ENCODE measurements around the gene GALNT9.
"Not testable (repeated sequence)": the region's sequence is repeated elsewhere in the genome, so short reads cannot be mapped to it uniquely, and the experiment has no call there.

Gene GALNT9

DNA sequence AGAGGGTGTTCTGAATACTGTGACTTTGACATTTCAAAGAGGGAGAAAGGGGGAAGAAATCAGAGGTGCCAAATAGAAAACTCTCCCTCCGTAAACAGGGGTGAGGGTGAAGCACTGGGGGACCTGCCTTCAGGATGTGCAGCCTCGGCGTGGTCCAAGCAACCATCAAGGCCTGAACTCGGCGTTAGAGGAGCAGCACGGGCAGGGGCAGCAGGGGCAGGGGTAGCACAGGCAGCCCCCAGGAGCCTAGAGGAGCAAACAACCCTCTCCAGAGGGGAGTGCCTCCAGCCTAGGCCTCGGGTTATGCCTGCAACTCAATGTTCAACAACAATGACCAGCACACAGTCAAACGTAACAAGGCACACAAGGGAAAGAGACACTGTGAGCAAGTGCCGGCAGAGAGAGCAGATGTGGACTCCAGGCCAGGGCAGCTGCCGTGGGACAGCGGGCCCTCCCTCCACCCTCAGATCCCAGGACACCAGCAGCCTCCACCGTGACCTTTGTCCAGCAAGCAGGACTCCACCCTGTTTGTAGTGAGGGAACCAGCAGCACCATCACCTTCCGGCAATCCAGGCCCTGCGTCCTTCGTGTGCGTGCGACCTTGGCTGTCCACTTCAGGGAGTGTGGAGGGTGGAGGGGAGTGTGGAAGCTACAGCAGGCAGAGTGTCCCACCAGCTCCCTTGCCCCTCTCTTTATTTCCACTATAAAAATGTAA is 18.0 kb downstream of the GALNT9 start:
- no peak for DNase-seq

DNA sequence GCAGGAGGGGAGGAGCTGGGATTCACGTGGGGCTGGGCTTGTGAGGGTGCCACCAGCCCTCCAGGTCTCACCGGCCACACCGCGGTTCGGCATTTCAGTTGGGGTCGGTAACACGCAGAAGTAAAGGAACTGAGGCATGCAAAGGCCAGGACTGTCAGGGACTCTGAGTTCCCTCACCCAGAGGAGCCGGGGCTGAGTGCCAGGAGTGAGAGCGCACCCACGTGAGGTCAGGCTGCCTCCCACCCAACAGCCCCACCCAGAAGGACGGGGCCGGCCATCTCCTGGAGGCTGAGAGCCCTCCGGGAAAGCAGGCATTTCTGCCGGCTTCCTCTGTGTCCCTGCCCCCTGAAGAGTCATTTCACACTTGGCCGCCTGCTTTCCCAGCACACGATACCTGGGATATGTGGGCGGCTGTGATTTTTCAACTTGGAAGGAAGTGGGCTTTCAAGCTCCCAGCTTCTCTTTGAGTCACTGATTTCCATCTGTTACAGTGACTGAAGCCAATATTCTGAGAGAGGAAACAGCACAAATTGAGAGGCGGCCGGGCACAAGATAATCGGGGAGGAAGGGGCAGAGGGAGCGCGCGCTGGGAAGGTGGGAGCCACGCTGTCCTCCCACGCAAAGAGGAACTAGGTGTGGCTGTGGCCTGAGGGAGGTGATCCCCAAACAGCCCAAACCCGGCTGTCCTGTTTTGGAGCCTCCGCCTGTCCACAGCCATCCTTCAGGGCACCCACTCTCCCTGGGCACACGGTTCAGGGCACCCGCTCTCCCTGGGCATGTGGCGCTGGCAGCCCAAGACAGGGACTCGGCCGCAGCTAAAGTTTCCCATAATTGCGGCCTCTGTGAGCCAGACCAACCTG is 19.0 kb downstream of the GALNT9 start:
- no peak for DNase-seq

DNA sequence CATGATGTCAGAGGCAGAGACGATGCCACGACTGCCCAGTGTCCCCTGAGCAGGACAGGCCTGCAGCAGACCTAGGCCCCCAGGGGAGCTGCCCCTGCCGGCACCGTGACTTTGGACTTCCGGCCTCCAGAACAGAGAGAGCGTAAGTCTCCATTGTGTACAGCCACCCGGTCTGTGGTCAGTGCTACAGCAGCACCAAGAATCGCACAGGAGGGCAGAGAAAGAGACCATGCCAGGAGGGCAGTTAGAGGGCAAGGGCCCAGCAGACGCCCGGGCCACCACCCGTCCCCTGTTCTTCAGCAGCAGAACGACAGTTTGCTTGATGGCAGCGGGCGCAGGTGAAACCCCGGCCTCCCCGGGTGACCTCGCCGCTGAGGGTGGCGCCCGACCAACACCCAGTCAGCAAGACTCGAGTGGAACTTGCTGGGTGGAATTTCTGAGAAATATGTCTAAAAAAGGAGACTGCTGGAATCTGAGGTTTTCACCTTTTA is 19.7 kb downstream of the GALNT9 start:
- no peak for DNase-seq

DNA sequence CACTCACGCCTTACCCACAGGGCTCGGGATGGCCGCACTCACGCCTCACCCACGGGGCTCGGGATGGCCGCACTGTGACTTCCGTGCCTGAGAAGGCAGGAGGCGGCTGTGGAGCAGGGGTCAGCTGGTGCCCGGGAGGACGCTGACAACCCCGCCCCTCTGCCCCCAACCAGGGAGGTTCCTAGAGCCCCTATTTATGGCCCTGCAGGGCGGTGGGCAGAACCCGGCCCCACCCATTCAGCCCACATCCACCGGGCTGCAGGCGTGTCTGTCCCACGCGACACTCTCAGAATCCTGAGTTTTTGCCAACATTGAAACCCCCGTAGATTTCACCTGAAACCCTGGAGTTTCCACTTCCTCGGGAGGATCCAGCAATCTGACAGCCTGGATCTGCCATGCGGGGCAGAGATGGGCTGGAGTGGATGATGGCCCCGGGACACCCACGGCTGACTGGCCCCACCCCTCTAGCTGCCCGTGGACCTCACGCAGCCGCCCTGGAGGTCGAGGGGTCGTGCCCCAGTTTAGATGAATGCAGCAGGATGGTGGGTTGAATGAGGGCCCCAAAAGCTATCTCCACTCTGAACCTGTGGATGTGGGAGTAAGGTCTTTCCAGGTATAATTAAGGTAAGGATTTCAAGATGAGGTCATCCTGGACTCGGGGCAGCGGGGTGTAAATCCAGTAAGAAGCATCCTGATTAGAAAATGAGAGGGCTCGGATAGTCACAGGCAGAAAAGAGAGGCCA is 20.4 kb downstream of the GALNT9 start:
- DNase-seq, result no peak

DNA sequence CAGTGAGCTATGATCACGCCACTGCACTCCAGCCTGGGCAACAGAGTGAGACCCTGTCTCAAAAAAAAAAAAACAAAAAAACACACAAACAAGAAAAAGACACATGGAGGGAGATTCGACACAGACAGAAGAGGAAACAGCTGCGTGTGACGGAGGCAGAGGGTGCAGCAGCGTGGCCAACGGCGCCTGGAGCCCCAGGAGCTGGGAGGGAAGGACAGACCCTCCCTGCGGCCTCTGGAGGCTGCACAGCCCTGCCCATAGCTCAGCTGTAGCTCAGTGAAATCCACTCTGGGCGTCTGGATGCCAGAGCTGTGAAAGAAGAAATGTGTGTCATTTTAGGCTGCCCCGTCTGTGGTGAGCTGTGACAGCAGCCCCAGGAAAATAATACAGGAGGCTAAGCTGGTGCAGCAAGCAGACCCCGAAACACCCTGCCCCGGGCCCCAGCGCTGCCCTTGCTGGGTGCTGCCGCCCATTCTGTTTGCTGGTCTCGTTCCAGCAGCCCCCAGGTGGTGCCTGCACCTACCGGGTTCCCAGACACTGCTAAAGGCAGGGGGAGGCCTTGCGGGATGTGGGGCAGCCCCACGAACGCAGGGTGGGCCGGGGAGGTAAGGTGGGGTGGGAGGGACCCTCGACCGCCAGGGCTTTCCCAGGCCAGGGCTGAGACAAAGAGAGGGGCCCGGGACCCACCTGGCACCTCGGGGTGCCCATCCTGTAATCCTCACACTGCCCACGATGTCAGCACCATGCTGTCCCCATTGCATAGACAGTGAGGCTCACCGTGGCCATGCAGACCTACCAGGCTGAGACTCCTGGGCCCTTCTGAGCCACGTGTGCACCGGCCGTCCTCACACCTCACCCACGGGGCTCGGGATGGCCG is 21.2 kb downstream of the GALNT9 start:
- DNase-seq, result no peak

DNA sequence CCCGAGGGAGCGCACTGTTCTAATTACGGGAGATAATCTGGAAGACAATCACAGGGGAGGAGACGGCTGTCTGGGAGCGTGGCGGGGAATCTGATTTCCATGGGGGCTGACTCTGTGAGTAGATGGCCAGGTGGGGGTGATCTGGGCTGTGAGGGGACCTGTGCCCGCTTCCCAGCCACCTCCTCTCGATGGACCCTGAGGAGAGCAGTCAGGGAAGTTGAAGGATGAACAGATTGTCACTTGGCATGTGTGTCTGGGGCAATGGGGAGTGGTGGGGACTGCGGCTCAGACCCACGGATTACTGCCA is 22.6 kb downstream of the GALNT9 start:
- DNase-seq, result no peak

DNA sequence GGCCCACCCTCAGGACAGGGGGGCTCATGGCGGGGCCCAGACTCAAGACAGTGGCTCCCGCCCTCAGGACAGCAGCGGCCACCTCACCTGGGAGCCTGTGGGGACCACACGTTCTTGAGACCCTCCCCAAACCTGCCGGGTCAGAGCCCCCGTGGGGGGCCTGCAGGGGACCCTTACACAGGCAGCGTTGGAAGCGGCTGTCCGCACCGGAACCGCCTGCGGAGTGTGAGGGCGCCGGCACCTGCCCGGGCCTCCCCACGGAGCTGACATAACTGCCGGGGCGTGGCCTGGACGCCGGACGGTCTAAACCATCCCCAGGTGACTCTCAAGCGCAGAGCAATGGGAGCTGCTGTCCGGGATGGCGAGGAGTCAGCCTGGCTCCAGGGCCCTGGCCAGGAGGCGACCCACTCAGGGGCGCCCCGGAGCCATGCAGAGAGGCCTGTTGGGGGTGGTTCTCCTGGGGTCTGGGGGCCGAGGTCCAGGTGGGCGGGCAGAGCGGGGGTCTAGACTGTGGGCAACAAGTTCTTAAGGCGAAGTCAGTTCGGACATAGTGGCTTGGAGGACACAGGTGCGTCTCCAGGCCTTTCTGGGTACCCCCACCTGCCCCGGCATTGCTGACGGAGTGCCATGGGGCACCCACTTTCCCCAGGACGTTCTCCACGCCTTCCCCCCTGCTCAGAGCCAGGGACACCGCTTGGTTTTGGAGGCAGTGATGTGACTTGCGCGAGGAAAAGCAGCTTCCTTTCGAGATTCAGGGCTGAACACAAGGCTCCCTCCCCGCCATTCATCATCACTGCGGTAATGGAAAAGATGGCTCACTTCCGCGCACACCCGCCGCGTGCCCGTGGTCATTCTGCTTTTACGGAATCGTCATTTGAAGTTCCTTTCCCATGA is 23.2 kb downstream of the GALNT9 start:
- DNase-seq, result no peak

DNA sequence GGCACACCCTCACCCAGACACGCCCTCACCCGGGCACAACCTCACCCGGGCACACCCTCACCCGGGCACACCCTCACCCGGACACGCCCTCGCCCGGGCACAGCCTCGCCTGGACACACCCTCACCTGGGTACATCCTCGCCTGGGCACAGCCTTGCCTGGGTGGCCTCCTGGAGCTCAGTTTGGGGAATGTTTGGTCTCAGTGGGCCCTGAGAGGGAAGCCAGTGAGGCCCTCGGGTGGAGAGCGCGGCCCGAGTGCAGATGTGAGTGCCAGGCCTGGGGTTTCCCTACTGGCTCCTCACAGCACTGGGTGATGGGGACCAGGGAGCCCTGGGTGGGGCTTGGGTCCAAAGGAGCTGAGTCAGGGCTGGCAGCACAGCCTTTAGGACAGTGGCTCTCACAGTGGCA is 23.8 kb downstream of the GALNT9 start:
- DNase-seq, result no peak

DNA sequence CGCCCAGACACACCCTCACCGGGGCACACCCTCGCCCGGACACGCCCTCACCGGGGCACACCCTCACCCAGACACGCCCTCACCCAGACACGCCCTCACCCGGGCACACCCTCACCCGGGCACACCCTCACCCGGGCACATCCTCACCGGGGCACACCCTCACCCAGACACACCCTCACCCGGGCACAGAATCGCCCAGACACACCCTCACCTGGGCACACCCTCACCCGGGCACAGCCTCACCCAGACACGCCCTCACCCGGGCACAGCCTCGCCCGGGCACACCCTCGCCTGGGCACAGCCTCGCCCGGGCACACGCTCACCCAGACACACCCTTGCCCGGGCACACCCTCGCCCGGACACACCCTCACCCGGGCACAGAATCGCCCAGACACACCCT is 24.5 kb downstream of the GALNT9 start:
- not testable (repeated sequence) for DNase-seq

DNA sequence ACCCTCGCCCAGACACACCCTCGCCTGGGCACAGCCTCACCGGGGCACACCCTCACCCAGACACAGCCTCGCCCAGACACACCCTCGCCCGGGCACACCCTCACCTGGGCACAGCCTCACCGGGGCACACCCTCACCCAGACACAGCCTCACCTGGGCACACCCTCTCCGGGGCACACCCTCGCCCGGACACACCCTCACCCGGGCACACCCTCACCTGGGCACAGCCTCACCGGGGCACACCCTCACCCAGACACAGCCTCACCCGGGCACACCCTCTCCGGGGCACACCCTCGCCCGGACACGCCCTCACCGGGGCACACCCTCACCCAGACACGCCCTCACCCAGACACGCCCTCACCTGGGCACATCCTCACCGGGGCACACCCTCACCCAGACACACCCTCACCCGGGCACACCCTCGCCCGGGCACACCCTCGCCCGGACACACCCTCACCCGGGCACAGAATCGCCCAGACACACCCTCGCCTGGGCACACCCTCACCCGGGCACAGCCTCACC is 25.5 kb downstream of the GALNT9 start:
- DNase-seq, result not testable (repeated sequence)

DNA sequence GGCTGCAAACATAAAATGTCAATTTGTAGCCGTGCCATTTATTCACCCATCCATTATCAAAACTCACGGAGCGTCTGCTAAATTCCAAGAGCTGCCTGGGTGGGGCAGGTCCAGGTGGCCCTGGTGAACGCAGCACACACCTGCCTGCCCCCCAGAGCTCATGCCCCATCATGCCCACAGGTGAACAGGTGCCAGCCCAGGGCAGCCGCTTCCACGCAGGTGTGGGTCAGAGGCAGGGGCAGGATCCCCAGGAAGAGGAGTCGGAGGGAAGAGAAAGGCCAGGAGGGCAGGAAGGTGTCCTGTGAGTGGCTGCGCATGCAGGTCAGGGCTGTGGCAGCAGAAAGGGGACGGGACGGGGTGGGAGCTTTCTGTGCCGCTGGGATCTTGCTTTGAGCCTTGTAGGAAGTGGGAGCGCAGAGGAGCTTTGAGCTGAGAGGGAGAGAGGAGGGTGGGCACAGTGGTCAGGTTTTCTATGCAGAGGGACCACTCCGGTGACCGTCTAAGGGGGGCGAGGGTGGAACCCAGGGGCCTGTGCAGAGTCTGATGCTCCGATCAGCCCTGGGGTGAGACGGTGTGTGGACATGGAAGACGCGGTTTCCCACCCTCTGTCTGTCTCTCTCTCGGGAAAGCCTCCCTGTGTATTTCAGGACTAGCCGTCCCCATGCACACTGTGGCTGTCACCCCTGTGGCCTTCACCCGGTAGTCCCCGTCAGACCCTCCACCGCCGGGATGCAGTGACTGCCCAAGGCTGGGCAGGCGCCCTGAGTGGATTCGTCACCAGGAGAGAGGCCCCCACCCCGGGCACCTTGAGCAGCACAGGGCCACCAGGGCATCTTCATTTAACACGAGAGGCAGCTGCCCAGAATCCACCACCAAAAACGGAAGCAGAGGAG is 26.7 kb downstream of the GALNT9 start:
- no peak for DNase-seq

DNA sequence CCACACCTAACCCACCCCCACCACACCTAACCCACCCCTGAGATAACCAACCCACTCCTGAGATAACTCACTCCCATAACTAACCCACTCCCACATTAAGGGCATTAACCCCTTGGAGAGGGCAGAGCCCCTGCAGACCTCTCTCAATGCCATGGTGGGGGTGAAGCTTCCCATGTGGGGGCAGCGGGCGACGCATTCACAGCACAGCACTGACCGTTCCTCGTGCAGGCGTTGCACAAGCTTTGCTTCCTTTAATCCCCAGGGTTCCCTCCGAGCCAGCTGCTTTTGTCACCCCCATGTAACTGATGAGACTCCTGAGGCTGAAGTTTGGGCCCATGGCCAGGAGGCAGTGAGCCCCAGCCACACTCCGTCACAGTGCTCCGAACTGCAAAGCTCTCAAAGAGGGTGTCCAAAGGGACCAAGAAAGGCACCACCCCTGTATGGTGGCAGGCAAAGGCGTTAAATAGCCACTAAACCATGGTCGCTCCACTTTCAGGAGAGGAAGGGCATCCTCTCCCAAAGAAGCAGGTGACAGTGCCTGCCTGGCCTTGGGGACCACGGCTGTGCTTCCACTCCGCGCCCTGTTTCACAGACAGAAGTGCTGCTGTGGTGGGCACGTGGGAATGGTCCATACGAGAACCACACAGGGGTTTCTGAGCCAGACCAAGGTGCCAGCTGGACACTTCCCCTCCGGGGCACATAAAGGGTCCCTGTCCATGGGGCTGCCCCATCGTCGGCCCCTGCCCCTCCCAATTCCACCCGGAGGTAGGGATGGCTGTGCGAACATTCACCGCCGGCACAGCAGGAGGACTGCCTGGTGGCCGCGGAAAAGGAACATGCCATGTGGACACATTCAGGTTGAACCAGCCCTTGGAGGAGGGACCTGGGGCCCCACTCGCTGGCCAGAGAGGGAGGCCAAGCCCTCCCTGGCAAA is 28.3 kb downstream of the GALNT9 start:
- DNase-seq, result no peak

DNA sequence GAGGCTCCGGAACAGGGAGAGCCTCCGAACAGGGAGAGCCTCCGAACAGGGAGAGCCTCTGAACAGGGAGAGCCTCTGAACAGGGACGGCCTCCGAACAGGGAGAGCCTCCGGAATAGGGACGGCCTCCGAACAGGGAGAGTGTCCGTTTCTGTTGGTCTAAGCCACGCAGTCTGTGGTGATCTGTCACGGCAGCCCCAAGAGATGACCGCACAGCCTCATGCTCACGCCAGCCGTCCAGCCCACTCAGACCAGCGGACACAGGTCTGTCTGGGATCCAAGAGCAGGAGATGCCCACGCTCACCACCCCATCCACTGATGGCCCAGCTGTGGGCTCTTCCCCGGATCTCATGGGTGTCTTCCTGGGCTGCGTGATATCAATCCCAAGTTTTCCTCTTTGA is 33.3 kb downstream of the GALNT9 start:
- DNase-seq, result no peak

DNA sequence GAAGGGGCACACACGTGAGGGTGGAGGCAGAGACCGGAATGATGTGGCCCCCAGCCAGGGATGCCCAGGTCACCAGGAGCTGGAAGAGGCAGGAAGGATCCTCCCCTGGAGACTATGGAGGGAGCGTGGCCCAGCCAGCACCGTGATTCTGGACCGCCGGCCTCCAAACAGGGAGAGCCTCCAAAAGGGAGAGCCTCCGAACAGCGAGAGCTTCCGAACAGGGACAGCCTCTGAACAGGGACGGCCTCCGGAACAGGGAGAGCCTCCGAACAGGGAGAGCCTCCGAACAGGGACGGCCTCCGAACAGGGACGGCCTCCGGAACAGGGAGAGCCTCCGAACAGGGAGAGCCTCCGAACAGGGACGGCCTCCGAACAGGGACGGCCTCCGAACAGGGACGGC is 33.8 kb downstream of the GALNT9 start:
- not testable (repeated sequence) for DNase-seq

DNA sequence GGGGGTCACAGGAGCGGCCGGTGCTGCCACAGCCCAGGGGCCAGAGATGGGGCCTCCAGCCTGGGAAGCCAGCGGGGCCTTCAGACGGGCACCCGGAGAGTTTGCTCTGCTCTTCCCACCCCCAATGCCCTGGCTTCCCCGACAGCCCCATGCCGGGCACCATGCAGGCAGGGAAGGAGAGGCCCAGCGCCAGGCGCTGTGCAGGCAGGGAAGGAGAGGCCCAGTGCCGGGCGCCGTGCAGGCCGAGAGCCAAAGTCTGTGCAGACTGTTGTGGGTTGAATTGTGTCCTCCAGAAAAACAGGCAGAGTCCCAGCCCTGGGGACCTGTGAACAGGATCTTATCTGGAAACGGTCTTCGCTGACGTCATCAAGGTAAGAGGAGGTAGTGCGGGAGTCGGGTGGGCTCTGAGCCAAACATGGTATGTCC is 34.3 kb downstream of the GALNT9 start:
- DNase-seq, result no peak

DNA sequence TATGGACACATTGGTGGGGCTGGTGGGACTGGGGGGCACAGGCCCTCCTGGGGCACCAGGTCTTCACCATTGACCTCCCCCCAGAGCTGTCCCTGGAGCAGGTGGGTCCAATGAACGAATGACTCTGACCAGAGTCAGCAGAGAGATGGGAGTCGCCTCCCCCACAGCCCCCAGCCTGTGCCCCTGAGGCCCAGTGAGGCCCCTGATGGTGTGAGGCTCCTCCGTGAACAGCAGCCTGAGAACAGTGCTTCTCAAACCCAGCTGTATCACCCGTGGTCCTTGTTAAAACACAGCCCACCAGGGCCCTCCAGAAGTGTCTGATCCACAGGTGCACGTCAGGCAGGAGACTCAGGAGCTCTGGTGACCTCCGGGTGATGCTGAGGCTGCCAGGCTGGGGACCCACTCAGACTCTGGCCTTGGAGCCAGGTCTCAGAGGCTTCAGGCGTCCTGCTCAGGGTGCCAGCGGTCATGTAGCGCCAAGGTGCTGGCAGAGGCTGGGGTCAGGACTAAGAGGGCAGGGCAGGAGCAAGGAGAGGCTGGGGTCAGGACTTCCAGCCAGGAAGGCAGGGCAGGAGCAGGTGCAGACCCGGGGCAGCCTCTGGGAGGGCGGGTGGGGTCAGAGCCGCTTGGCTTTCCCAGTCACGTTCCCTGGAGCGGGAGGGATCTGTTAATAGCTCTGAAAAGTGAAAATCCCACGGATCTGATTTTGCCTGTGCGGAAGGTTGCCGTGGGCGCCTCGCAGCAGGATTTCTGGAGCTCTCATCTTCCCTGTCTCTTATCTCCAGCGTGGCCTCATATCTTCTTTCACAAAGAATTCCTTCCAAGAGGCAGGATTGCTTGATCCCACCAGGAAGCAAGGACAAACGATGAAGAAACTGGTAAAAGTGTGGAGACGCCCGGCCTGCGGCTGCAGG is 35.0 kb downstream of the GALNT9 start:
- no peak for DNase-seq

Data from CD4-positive, alpha-beta T cell treated with Interleukin-15 for 1 hour (primary cell).